ENCODE measurements around the gene BLOC1S1.

- no peak for TF ChIP-seq CTCF (IDR thresholded peaks at IDR 0.05)
- TF ChIP-seq POLR2AphosphoS5 (IDR thresholded peaks at IDR 0.05) = no peak
- TF ChIP-seq POLR2A (IDR thresholded peaks at IDR 0.05; ENCODE audit: low read depth) = no peak
- TF ChIP-seq EP300 (IDR thresholded peaks at IDR 0.05) = no peak
These were observed 9.1 kb downstream of the BLOC1S1 start for GRCh38 chr12:55724940-55725309.

Data from esophagus muscularis mucosa (tissue), 4 donors.